ENCODE data around the gene TLN1.

TLN1 gene

DNA sequence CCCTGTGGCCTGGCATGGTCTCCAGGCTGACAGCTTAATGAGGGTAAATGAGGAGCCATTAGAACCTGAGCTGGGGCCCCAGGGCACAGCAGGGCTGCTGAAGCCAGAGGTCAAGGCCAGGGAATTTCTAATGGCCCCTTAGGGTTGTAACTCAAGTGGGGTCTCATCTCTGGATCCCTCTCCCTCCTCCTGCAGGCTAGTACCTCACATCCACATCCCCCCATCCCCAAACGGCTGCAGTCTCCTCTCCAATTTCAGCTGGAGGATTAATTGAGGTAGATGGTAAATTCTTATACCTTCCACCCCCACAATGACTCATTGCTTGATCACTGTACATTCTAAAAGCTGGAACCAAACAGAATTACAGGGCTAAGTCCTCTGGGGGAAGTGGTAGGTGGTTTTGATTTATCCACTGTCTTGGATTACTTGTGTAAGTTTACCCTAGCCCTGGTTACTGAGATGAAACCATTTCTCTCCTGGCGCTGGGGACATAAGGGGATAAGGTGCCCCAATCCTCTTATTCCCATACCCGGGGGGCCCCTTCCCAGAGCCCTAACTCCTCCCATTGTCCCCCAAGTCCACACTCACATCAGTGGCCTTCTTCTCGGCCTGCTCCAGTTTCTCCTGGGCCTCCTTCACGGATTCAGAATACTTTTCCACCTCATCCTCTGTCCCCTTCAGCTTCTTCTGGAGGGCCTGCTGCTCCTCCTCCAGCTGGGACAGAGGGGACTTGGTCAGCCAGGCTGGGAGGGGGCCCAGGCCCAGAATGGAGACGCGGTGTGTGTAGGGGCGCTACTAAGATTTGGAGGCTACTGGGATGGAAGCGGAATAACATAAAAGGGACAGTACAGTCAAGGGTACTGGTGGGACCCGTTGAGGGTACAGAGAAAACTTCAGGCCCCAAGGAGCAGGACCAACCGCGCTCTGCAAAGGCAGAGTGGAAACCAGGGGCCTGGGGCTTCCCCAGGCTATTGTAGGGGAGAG, 43.1 kb downstream of the TLN1 start:
- TF ChIP-seq, protein P1, sequence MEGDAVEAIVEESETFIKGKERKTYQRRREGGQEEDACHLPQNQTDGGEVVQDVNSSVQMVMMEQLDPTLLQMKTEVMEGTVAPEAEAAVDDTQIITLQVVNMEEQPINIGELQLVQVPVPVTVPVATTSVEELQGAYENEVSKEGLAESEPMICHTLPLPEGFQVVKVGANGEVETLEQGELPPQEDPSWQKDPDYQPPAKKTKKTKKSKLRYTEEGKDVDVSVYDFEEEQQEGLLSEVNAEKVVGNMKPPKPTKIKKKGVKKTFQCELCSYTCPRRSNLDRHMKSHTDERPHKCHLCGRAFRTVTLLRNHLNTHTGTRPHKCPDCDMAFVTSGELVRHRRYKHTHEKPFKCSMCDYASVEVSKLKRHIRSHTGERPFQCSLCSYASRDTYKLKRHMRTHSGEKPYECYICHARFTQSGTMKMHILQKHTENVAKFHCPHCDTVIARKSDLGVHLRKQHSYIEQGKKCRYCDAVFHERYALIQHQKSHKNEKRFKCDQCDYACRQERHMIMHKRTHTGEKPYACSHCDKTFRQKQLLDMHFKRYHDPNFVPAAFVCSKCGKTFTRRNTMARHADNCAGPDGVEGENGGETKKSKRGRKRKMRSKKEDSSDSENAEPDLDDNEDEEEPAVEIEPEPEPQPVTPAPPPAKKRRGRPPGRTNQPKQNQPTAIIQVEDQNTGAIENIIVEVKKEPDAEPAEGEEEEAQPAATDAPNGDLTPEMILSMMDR (conservative IDR thresholded peaks at IDR 0.05; ENCODE audit: low read depth, low read length) = no peak
- peak overlapping the region; percentile 81 for H3K4me3 ChIP-seq (ENCODE audit: low read length)
- peak; percentile 59 for DNase-seq (ENCODE audit: low read depth)

DNA sequence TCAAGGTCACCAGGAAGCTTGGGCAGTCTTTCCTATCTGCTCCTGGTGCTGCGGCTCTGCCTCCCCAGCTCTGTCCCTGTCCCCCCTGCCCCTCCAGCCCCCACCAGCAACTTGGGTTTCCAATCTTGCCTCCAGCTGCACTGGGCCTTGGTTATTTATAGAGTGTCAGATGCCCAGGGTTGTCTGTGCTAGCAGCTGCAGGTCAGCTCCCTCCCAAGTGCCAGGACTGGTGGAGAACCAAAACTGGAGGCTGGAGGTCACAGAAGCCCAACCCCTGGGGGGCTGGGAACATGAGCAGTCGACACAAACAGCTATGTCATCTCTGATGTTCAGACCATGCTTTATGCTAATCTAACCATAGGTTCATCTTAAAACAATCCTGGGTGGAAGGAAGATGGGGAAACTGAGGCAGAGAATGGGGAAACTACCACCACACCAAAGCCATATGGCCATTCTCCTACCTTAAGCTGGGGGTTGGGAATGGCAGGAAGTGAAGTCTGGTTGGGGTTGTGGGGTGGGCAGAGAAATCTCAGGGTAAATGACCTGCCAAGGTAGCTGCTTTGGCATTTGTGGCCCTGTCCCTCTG, 43.9 kb downstream of the TLN1 start:
- DNase-seq (ENCODE audit: low read depth) = no peak
- H3K4me3 ChIP-seq (ENCODE audit: low read length) = peak overlapping the region; percentile 81
- TF ChIP-seq, protein P1 (conservative IDR thresholded peaks at IDR 0.05; ENCODE audit: low read depth, low read length) = no peak

DNA sequence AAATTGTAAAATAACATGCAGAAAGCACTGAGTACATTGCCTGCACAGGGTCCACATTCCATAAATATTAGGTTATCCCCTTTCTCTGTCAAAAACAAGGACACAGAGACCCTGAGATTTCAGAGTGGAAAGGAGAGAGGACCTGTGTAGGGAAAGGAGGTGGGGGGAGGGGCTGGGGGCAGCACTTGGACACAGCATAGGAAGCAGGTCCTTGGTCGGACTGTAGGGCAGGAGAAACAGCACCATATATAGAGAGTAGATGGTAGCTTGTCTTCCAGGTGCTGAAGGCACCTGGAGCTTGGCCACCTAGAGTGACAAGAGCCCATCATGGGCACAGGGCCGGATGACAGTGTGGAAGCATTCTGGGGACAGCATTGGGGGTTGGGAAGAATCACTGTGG, 44.7 kb downstream of the TLN1 start:
- TF ChIP-seq, protein P1 (conservative IDR thresholded peaks at IDR 0.05; ENCODE audit: low read depth, low read length) = no peak
- peak overlapping the region; percentile 81 for H3K4me3 ChIP-seq (ENCODE audit: low read length)
- no peak for DNase-seq (ENCODE audit: low read depth)

DNA sequence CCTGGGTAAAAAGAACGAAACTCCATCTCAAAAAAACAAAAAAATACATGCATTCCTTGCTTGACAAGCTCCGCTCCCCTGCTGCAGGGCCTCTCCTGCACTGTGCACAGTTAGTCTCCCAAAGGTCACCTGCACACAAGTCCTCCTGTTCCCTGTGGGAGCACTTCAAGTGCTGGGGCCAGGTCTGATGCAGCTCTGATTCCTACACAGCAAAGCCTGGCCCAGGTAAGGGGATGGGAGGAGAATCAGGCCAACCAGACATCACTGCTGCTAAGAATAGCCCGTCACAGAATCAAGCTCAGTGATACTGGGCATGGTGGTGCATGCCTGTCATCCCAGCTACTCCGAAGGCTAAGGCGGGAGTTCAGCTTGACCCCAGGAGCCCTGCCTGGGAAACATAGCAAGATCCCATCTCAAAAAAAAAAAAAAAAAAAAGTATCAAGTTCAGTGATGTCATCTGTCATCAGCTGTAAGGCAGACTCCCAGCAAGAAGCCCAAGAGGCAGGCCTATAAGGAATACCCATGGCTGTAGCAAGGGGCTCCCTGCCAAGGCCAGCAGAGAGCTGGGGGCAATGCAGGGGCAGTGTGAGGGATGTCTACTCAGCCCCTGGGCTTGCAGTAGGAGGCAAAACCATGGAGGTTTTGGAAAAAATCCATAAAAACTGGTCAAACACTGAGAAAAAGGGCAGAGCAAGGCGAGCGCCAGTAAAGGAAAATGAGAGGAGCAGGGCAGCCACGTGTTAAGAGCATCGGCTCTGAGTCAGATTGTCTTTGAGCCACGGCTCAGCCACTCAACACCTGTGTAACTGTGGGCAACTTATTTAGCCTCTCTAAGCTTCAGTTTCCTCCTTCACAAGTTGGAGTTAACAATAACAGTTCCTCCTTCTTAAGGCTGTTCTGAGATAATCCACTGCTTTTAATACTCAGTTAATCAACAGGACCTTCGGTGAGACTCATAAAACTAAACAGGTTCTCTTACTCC, 45.5 kb downstream of the TLN1 start:
- H3K4me3 ChIP-seq (ENCODE audit: low read length) = peak overlapping the region; percentile 81
- DNase-seq (ENCODE audit: low read depth) = no peak

DNA sequence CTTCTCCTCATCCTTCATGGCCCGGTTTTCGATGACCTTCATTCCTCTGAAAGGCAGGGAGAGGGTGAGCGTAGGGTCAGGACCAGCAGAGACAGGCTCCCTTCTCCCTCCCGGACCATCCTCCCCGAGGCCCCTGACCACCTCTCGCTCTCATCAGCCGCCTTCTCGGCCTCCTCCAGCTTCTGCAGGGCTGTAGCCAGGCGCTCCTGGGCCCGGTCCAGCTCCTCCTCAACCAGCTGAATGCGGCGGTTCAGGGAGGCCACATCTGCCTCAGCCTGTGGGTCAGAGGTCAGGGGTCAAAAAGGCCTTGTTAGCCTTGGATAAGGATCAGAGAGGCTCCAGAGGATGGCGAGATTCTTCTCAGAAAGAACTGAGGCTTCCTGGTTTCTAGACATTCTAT, 46.5 kb downstream of the TLN1 start:
- no peak overlapping the region for H3K4me3 ChIP-seq (ENCODE audit: low read length)
- DNase-seq (ENCODE audit: low read depth) = no peak
- TF ChIP-seq, protein P1 (conservative IDR thresholded peaks at IDR 0.05; ENCODE audit: low read depth, low read length) = no peak

More for the DNA sequence above, 45.5 kb downstream of the TLN1 start:
- TF ChIP-seq, protein P1 (conservative IDR thresholded peaks at IDR 0.05; ENCODE audit: low read depth, low read length) = no peak

DNA sequence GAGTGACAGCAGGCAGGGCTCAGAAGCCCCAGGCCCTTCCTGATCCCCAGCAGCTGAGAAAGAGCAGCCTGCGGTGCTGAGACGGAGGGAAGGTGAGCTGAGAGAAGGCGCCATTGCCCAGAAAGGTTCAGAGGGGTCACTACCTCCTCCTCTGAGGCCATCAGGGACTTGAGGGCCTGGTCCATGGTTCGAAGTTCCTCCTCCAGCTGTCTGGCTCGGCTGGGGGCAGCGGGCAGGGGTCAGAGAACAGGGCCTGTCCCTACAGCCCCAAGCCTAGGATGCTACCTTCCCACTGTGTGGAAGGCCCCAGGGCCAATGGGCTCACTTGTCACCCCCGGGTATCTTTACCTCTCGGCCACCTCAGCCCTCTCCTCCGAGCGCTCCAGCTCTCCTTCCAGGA, 47.1 kb downstream of the TLN1 start:
- TF ChIP-seq, protein P1 (conservative IDR thresholded peaks at IDR 0.05; ENCODE audit: low read depth, low read length) = no peak
- no peak for DNase-seq (ENCODE audit: low read depth)
- no peak overlapping the region for H3K4me3 ChIP-seq (ENCODE audit: low read length)
